ENCODE results near the gene FECH. TPM values are rescaled to one million over a fixed set of nuclear protein-coding genes. Genes with fewer than 3 reads are reported as not detected.

FECH gene
- total and polyA plus RNA-seq, 9 of the 15 experiments (the other 6 are each of a cell fraction or from before 2014, with no cell fraction given): 19.8 to 170 (median 56.8) TPM

GRCh38 chr18:57561728-57562423, 24.6 kb downstream of the FECH start:
- Histone ChIP-seq H3K9me1 (ENCODE audit: control insufficient read depth, insufficient read depth, low read length) (no peaks in the 10 kb centered on the region), H3K9ac (ENCODE audit: insufficient read depth in 1 of 2, low read depth in 2 of 2, low read length in 2 of 2) (no peak overlapping the region), H3K4me3 (no peak overlapping the region), H3K4me1 (replicated peaks in 1 of 2; ENCODE audit: control insufficient read depth in 2 of 2, insufficient read depth in 2 of 2, low read length in 2 of 2) (no peaks in the 10 kb centered on the region), H3K27me3 (ENCODE audit: control insufficient read depth in 2 of 2, insufficient read depth in 2 of 2, low read length in 2 of 2) (no peaks in the 10 kb centered on the region), H3K36me3 (ENCODE audit: control insufficient read depth, insufficient read depth, low read length) (peaks cover 88% of the 10 kb centered on the region), H4K20me1 (replicated peaks; ENCODE audit: control insufficient read depth, insufficient read depth, low read length) (no peaks in the 10 kb centered on the region; the same call in 1 of the 2 replicates), H3K79me2 (ENCODE audit: control insufficient read depth, insufficient read depth, low read length) (no peaks in the 10 kb centered on the region; the same call in 1 of the 3 replicates), H3K4me2 (ENCODE audit: insufficient read depth, low read length) (no peak overlapping the region), H2AFZ (ENCODE audit: low read depth, low read length) (no peak overlapping the region), H3K27ac (ENCODE audit: extremely low read depth, low read depth, low read length) (no peak overlapping the region), H3K9me3 (replicated peaks; ENCODE audit: control insufficient read depth, insufficient read depth, low read depth, low read length) (no peaks in the 10 kb centered on the region)
- in situ Hi-C loops (cut with MboI) (no loop called here), intact Hi-C loops (cut with micrococcal nuclease) (loop anchor here (5.0 to 10.0 kb wide), 2 partner anchors 697 to 815 kb away; no protein-coding TSS in a partner anchor)
- FAIRE-seq (peak; percentile 90), DNase-seq (ENCODE audit: extremely low read depth in 1 of 4, low spot score in 3 of 4) (peak; percentile 40 to 63 (median 55)), ATAC-seq (peak; percentile 77)
- whole genome bisulfite sequencing (ENCODE audit: insufficient coverage, low coverage, missing lambda C conversion rate): 65% methylated on average over 4 of the region's 4 CpGs
- CTCF ChIA-PET (ENCODE audit: low intra/inter-chr PET ratio): interaction anchor here (1.3 to 2.1 kb wide), 3 partner anchors 811 to 815 kb away, joined by 4 to 7 read pairs (median 4); no protein-coding TSS in a partner anchor
- POLR2A ChIA-PET: interaction anchor here (1.1 to 1.3 kb wide), 2 partner anchors 10 to 23 kb away, joined by 3 read pairs; no protein-coding TSS in a partner anchor
- BruUV-seq (replicated peaks): no TSS peak
- TF ChIP-seq CTCF (IDR thresholded peaks at IDR 0.05 in 2 of 3, conservative IDR thresholded peaks at IDR 0.05 in 1 of 3; ENCODE audit: insufficient read depth in 2 of 3, low read depth in 1 of 3, low read length in 3 of 3) (peak; percentile 44 to 69 (median 66); a peak in 5 of 6 replicates), THRB (CRISPR knock-in tag; conservative IDR thresholded peaks at IDR 0.05) (no peak), NFIC (IDR thresholded peaks at IDR 0.05) (peak; percentile 41; the same call in 1 of the 2 replicates), SMC3 (conservative IDR thresholded peaks at IDR 0.05; ENCODE audit: insufficient read depth, low read depth, low read length) (peak; percentile 29; the same call in 1 of the 2 replicates), KAT7 (CRISPR knock-in tag; IDR thresholded peaks at IDR 0.05; ENCODE audit: borderline replicate concordance) (no peak), REST (IDR thresholded peaks at IDR 0.05; ENCODE audit: borderline replicate concordance) (peak; percentile 38; the same call in 1 of the 2 replicates), REST (CRISPR knock-in tag; IDR thresholded peaks at IDR 0.05; ENCODE audit: low read depth) (no peak), RAD21 (CRISPR knock-in tag; conservative IDR thresholded peaks at IDR 0.05 in 1 of 2, IDR thresholded peaks at IDR 0.05 in 1 of 2) (peak; percentile 67 to 69)
